C4-2B (cell line): ENCODE measurements around the gene HPCAL4.

Experiments used
- CTCF ChIP-seq: fragments of 450-650 bp; conservative IDR thresholded peaks from 2 replicates; pipeline ENCODE4 v1.5.1; 2017; ENCODE audit warnings: mild to moderate bottlenecking
- ZFX ChIP-seq: fragments of 450-650 bp; IDR thresholded peaks from 2 replicates; pipeline ENCODE4 v1.6.1; 2017

GRCh38 chr1:39678889-39679288 is 12.3 kb downstream of the HPCAL4 start:
- TF ChIP-seq CTCF: no peak
- no peak for TF ChIP-seq ZFX
